Activated CD8-positive, alpha-beta memory T cell treated with anti-CD3 and anti-CD28 coated beads for 36 hours (primary cell): Measurements from ENCODE around the gene TBCCD1. TPM values are rescaled to one million over a fixed set of nuclear protein-coding genes. Genes with fewer than 3 reads are reported as not detected.

Experiments
- CTCF ChIA-PET: fragments of 350-600 bp; sonication (Branson Sonifier 250); formaldehyde crosslinking; loops from one replicate; lab custom pipeline; 2021; ENCODE audit warnings: antibody characterized with exemption; lab: Charles Lee
- POLR2A ChIA-PET: fragments of 350-600 bp; sonication (Branson Sonifier 250); formaldehyde crosslinking; loops from one replicate; lab custom pipeline; 2021; ENCODE audit warnings: antibody characterized with exemption; lab: Charles Lee
- total RNA-seq, 2 experiments: library from RNA; stranded (reverse); gene quantifications; one replicate each; pipeline ENCODE4 v1.2.3, GENCODE V29; 2021

TBCCD1 gene, protein sequence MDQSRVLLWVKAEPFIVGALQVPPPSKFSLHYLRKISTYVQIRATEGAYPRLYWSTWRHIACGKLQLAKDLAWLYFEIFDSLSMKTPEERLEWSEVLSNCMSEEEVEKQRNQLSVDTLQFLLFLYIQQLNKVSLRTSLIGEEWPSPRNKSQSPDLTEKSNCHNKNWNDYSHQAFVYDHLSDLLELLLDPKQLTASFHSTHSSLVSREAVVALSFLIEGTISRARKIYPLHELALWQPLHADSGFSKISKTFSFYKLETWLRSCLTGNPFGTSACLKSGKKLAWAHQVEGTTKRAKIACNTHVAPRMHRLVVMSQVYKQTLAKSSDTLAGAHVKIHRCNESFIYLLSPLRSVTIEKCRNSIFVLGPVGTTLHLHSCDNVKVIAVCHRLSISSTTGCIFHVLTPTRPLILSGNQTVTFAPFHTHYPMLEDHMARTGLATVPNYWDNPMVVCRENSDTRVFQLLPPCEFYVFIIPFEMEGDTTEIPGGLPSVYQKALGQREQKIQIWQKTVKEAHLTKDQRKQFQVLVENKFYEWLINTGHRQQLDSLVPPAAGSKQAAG
- 10 to 100 TPM; 15.8 to 15.9 TPM for total RNA-seq

DNA sequence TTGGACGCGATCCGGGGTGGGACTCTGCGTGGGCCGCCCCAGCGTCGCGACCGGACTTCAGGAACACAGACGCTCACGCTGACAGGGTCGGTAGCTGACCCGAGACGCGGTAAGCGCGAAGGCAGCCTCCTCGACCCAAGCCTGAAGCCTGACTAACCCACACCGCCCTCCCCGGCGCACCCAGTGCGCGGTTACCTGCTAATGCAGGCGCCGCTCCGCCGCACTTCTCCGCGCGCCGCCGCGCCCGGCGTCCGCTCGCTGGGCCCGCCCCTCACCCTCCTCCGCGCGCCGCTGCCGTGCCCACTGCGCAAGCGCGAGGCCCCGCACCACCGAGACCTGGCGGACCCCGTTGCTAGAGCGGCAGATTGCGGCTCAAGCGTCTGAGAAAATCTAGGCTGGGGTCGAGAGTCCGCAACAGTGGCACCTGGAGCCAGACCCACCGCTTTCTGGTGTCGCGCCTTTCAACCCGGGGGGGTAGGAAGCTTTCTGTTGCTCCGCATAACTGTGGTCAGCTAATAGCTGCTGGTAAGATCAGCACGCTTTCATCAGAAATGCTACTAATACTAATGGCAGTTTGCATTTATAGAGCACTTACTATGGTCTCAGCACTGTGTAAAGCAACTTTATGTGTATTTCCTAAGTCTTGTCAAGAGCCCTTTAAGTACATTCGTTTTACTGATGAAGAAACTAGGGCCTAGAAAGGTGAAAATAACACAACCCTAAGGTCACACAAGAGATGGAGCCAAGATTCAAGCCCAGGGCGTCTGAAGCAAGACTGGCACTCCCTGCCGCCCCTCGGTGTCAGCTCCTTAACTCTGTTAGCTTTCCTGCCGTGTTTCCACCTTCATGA lies at the start of gene TBCCD1:
TSS of gene TBCCD1 (minus strand) at position 268 of the 850 bp plus-strand sequence. CDS start 3,010 bp downstream, outside the sequence.
- CTCF ChIA-PET = interaction anchor here (1.3 to 1.4 kb wide), 2 partner anchors 50 to 216 kb away, joined by 3 to 4 read pairs; partner anchors contain the start of gene EIF4A2
- POLR2A ChIA-PET = interaction anchor here (0.5 to 1.6 kb wide), 6 partner anchors 30 to 655 kb away, joined by 3 to 7 read pairs (median 4); partner anchors contain the start of gene TRA2B

DNA sequence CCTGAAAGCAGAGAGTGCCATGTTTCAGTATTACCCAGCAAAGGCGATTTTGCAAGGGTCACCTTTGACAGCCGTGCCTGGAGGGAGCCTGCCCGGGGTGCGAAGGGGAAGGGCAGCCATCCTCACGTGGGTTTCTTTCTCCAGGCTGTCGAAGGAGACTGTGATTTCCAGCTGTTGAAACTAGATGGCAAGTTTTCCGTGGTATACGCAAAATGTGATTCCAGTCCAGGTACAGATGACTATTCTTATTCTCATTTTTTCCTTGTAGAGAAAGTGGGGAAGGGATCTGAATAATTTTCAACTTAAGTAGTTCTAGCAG lies 49.1 kb upstream of the TBCCD1 start:
- ChIA-PET POLR2A (interaction anchor here (1.2 kb wide), 1 partner anchor 211 kb away, joined by 4 read pairs; no protein-coding TSS in a partner anchor), CTCF (interaction anchor here (0.7 to 4.4 kb wide), 15 partner anchors 13 to 673 kb away, joined by 3 to 18 read pairs (median 5); partner anchors contain the start of genes DNAJB11, EIF4A2 and TBCCD1)

DNA sequence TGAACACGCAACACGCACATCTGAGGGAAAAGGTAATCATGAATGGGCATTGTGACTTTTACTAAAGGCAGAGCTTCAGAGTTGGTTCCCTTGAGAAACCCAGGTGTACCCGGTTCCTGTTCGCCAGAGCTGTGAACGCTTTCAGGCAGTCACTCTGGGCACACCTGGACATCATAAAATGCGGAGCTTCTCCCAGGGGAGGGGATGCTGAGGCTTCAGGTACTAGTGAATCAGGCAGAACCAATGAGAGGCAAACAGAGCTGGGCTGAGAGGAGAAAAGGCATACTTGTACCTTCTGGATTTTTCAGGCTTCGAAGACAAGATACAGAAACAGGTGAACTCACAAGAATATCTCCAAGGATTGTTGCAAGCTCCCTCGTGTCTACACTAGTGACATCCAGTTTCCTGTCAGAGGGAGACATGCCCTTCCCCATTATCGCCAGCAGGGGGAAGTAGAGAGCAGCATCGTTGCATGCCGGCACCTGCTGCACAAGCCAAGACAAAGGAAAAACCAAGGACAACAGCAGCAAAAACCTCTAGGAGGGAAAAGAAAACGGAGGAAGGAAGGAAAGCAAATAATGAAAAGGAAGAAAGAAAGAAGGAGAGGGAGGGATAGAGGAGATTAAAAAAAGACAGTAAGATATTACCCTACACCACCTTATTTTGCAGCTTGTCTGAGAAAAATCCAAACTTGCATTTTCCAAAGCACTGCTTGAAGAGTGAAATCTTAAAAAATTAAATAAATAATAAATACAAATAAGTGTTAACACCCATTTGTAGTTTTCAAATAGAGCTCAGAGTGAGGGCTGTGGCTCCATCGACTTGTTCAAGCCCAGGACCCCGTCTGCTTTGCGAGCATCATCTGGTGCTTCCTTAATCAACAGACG lies 47.7 kb upstream of the TBCCD1 start:
- ChIA-PET POLR2A (interaction anchor here (0.9 kb wide), 1 partner anchor 169 kb away, joined by 4 read pairs; no protein-coding TSS in a partner anchor), CTCF (interaction anchor here (0.6 to 4.4 kb wide), 22 partner anchors 8 to 678 kb away, joined by 3 to 20 read pairs (median 3); partner anchors contain the start of genes DNAJB11 and EIF4A2)

DNA sequence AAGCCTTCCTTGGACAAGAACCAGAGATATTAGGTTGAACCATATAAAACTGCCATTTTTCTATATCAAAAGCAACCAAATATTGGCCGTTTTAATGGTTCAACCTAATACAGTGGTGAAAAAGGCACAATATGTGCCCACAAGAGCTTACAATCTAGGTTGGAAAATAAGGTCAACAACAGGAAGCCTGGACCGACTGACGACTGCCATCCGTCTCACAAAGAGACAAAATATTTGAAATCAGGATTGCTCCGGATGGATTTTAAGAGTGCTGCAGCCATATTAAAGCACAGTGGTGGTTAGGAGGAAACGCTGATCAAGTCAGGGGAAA lies 47.1 kb upstream of the TBCCD1 start:
- POLR2A ChIA-PET = interaction anchor here (0.9 kb wide), 1 partner anchor 170 kb away, joined by 4 read pairs; no protein-coding TSS in a partner anchor
- CTCF ChIA-PET = interaction anchor here (0.6 to 4.4 kb wide), 18 partner anchors 9 to 677 kb away, joined by 3 to 20 read pairs (median 4); partner anchors contain the start of genes DNAJB11 and EIF4A2

DNA sequence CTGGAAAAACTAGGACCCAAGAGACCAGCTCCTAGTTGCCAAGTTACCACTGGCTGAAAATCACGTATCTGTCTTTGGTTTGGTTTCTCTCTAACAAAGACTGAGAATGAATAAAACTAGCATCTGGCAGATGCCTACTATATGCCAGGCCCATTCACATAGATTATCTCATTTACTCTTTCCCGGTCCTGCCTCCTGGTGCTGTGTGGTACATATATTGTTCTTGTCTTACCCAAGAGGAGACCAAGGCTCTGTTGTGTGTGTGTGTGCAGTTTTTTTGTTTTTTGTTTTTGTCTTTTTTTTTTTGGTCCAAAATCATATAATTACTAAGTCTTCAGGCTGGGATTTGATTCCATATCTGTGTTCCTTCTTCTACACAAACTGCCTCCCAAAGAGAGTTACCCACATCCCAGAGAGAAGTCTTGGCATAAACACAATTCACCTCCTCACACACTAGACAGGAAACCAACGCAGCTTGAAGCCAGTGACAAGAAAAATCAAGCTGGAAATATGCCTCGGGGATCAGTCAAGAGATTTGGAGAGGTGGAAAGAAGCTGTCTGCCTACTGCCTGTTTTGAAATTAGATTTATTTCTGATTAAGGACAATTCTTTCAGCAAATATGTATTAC lies 46.6 kb upstream of the TBCCD1 start:
- POLR2A ChIA-PET = interaction anchor here (0.9 kb wide), 1 partner anchor 170 kb away, joined by 4 read pairs; no protein-coding TSS in a partner anchor
- CTCF ChIA-PET = interaction anchor here (0.8 to 4.4 kb wide), 9 partner anchors 9 to 208 kb away, joined by 3 to 20 read pairs (median 4); partner anchors contain the start of gene DNAJB11

DNA sequence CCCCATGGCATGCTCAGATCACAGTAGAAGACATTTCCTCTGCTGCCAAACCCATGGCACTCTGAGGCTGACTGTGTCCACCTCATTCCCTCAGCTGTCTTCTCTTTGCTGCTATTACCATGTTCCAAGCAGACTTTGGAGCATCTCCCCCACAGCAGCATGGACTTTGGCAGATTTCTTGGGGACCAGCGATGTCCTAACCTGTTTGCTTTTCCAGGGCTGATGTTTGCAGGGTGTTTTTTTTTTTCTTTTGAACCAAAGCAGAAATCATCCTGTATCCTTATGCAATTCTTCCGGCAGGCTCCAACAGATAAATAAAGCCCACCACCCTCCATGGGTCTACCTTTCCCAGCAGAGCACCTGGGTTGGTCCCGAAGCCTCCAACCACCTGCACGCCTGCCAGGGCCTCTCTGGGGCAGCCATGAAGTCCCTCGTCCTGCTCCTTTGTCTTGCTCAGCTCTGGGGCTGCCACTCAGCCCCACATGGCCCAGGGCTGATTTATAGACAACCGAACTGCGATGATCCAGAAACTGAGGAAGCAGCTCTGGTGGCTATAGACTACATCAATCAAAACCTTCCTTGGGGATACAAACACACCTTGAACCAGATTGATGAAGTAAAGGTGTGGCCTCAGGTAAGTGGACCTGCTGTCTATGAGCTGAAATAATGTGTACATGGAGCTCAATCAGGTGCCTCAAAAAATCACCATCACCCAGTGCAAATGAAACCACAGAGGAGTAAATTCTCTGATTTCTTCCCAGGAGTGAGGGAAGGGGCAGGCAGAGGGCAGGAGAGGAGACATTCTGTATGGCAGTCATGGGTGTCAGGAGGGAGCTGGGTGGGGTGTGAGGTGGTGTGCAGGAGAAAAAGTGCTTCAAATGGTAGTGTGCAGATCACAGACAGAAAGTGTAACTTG lies 45.8 kb upstream of the TBCCD1 start, which contains the start of gene AHSG:
TSS of gene AHSG (plus strand) at position 340 of the 916 bp plus-strand sequence. CDS start at position 422, 82 bp downstream.
- ChIA-PET CTCF (interaction anchor here (1.6 kb wide), 1 partner anchor 20 kb away, joined by 4 read pairs; no protein-coding TSS in a partner anchor), POLR2A (no interaction called here)

DNA sequence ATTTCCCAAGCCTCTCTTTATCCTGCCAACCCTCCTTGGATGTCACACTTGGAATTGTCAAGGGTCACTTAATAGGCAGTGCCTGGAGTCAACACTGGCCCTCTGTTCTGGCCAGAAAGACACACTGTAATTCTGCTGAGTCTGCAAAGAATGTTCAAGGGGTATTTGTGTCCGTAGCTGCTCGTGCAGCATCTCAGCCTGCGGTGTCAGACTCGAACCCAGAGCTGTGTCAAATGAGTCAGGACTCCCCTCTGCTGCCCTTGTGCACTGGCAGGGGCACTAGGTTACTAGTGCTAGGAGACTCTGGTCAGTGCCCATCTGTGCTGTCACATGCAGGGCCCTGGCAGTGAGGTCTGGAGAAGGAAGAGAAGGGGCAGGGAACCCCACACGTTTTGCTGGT lies 44.9 kb upstream of the TBCCD1 start:
- ChIA-PET CTCF (no interaction called here), POLR2A (no interaction called here)

DNA sequence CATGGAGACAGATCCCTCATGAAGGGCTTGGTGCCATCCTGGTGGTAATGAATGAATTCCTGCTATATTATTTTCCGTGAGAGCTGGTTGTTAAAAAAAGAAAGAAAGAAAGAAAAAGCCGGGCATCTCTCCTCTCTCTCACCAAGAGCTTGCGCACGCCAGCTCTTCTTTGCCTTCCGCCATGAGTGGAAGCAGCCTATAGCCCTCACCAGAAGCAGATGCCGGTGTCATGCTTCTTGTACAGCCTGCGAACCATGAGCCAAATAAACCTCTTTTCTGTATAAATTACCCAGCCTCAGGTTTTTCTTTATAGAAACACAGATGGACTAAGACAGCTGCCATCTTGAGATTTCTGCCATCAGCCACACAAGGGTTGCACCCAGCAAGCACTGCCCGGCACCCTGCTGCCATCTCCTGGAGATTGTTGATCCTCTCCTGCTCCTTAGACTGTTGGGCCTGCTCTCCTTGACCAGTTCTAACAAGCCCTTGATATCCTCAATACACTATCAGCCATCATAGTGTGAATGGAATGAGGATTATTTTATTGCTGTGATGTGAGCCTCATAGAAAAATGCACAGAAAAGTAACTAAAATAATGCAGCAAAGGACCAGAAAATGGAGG lies 42.2 kb upstream of the TBCCD1 start:
- CTCF ChIA-PET = interaction anchor here (1.2 to 2.1 kb wide), 3 partner anchors 8 to 212 kb away, joined by 3 to 6 read pairs (median 4); no protein-coding TSS in a partner anchor
- POLR2A ChIA-PET = no interaction called here

DNA sequence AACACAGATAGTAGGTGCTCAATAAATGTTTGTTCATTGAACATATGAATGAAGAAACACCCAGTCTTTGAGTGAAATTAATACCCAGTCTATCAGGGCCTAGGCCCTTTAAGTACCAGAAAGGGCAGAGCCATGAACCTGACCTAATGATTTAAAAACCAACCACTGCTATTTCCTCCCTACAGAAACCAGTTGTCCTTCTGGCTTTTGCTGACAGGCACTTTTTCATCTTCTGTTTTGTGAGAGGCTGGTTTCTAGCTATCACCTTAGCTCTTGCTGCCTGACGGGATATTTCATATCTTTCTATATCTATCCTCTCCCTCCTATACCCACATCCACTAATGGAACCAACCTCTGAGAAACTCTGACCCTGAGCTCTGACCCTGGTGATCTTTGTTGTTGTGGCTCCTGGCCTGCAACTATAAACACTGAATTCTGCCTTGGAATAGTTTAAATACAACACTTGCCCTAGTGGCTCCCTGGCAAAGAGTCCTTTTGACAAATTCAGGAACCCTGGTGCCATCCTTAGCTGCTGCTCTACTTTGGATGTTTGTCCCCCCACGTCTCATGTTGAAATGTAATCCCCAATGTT lies 41.6 kb upstream of the TBCCD1 start:
- POLR2A ChIA-PET = no interaction called here
- CTCF ChIA-PET = interaction anchor here (1.4 to 2.1 kb wide), 2 partner anchors 8 to 213 kb away, joined by 4 to 6 read pairs; no protein-coding TSS in a partner anchor

DNA sequence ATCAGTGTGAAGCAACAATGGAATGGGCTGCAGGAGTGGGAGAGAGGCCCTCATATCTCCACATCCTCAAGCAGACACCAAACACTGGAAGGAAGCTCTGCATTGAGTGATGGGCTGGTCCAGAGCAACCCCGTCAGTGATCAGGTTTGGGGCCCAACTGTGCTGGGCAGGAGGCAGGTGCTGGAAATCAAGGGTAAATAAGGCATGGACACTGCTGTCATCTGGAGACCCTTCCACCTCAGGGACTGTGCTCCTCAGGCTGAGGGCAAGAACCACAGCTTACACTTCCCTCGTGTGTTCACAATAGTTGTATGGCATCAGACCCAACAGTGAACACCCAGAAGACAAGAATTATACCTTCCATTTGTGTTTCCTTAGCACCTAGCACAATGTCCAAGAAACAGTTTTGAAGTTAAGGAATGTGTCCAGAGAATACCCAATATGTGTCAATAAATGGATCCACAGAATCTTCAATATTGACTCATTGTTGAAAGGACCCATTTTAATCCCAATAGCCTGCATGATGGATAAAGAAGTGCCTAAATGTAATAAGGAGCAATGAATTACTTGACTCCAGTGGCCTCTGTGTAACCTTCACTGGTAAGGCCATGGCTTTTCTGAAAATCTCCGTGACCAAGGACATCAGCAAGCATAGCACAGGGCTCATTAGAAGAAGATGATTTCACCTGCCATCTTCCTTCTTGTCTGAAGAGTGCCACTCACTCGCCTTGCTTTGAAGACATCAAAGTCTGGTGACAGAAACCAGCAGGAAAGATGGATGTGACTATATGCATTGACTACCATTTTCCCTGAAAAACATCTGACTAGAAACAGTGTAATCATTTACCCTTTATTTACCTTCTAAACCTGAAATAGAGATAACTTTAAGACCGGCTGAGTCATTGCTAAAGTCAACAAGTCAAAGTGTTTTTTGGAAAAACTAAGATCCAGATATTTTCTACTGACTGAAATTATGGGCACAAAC lies 38.7 kb upstream of the TBCCD1 start:
- CTCF ChIA-PET = no interaction called here
- POLR2A ChIA-PET = no interaction called here

DNA sequence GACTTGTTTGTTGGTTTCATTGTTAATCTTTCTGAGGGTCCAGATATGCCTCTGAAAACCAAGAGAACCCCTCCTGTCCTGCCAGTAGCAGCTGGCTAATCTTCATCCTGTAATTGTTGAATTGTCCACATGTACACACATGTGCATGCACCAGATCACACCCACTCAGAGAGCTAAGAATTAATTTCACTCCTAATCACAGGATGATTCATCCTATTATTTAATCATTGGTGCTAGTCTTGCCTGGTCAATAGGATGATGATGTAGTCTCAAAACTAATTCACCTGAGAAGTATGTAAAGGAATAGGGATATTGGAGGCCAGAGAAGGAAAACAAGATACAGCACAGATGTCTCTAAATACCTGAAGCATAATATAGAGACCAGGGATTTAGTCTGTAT lies 37.9 kb upstream of the TBCCD1 start:
- ChIA-PET POLR2A (no interaction called here), CTCF (interaction anchor here (3.1 kb wide), 1 partner anchor 12 kb away, joined by 12 read pairs; no protein-coding TSS in a partner anchor)

DNA sequence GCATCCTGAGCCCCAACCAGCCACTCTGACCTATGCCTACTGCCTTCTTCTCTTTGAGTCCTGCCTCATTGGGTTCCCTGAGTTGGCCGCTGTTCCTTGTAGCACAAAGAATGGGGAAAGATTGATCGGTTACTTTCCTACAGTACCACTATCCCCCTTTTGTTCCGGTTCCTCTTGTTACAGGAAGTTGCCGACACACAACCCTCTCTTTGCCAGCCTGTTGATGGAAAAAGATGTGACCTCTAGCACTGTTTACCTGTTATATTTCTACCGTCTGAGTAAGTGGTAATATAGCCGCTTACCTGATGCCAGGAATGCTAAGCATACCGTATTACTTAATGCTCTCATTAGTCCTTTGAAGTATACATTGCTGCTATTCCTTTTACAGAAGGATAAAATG lies 36.0 kb upstream of the TBCCD1 start:
- CTCF ChIA-PET = interaction anchor here (3.1 kb wide), 1 partner anchor 13 kb away, joined by 12 read pairs; no protein-coding TSS in a partner anchor
- POLR2A ChIA-PET = no interaction called here

DNA sequence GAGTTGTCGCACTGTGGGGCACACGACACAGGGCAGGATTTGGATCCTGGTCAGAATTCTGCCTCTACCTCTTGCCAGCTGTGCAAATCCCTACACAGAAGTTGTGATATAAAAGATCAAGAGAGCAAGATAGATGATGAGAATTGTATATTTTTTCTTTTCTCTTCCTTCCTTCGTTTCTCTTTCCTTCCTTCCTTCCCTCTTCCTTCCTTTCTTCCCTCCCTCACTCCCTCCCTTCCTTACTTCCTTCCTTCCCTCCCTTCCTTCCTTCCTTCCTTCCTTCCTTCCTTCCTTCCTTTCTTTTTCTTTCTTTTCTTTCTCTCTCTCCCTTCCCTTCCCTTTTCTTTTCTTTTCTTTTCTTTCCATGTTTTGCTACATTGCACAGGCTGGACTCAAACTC lies 33.8 kb upstream of the TBCCD1 start:
- CTCF ChIA-PET = interaction anchor here (1.1 kb wide), 1 partner anchor 14 kb away, joined by 6 read pairs; no protein-coding TSS in a partner anchor
- POLR2A ChIA-PET = no interaction called here

DNA sequence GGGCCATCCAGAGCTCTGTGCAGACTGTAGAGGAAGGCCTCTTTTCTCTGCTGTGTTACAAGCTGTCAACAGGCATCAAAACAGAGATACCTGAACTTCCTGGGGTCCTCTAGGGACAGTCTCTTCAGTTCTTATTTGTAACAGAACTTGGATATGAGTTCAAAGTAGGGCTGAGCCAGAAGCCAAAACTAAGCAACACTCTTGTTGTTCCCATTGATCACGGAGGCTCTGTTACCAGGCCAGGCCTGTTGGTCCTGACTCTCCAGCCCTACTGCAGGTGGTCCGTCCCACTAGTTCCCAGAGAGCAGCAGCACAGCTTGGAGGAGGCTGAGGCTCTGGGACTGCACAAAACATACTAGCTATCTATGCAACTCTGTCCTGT lies 32.6 kb upstream of the TBCCD1 start:
- CTCF ChIA-PET = interaction anchor here (1.1 kb wide), 1 partner anchor 15 kb away, joined by 6 read pairs; no protein-coding TSS in a partner anchor
- POLR2A ChIA-PET = no interaction called here
